HEK293 (cell line): ENCODE data around the gene MLEC.

Experiments
- CTCF ChIA-PET: fragments of 350-600 bp; formaldehyde crosslinking; extraction: SDS; loops from one replicate; lab custom pipeline; 2021; ENCODE audit warnings: antibody characterized with exemption; lab: Yijun Ruan, JAX
- POLR2A ChIA-PET: fragments of 300-600 bp; formaldehyde crosslinking; extraction: SDS; loops from one replicate; lab custom pipeline; 2020; ENCODE audit warnings: antibody characterized with exemption, inconsistent platforms; lab: Yijun Ruan, JAX
- H3K27ac ChIP-seq: fragments of 200-500 bp; sonication (Bioruptor generic); 2 replicates; pipeline ENCODE4 v1.5.1; 2014; ENCODE audit warnings: low read depth, low read length, control low read depth, inconsistent platforms; ENCODE audit errors: extremely low read depth
- H3K36me3 ChIP-seq, 2 experiments: fragments of 200-500 bp in 1 of 2; sonication (Bioruptor generic) in 1 of 2; 1 replicate in 1 of 2; 2 replicates in 1 of 2; pipeline ENCODE4 v1.5.1; 2014 to 2017; ENCODE audit warnings: inconsistent platforms in 2 of 2, low read length in 2 of 2; ENCODE audit not compliant: control insufficient read depth in 2 of 2, insufficient read depth in 1 of 2
- H3K4me1 ChIP-seq: fragments of 200-500 bp; sonication (Bioruptor generic); 2 replicates; pipeline ENCODE4 v1.5.1; 2014; ENCODE audit warnings: mild to moderate bottlenecking, low read length, inconsistent platforms; ENCODE audit not compliant: control insufficient read depth, insufficient read depth
- H3K4me3 ChIP-seq: 2 replicates; pipeline ENCODE4 v1.5.1; 2011; ENCODE audit warnings: low read depth, mild to moderate bottlenecking, control low read depth, low read length, moderate library complexity
- H3K9me3 ChIP-seq: fragments of 200-500 bp; sonication (Bioruptor generic); 2 replicates; pipeline ENCODE4 v1.5.1; 2014; ENCODE audit warnings: low read depth, low read length, inconsistent platforms; ENCODE audit not compliant: control insufficient read depth, insufficient read depth
- FEZF1 ChIP-seq: fragments of 450-650 bp; formaldehyde crosslinking; IDR thresholded peaks from 2 replicates; pipeline ENCODE4 v1.5.1; 2016; ENCODE audit warnings: missing biosample characterization, missing genetic modification characterization
- GLIS2 ChIP-seq: fragments of 450-650 bp; formaldehyde crosslinking; IDR thresholded peaks from 2 replicates; pipeline ENCODE4 v1.5.1; 2016; ENCODE audit warnings: missing biosample characterization, missing genetic modification characterization
- KLF8 ChIP-seq: fragments of 450-650 bp; formaldehyde crosslinking; IDR thresholded peaks from 2 replicates; pipeline ENCODE4 v1.5.1; 2016; ENCODE audit warnings: missing biosample characterization, missing genetic modification characterization
- SP7 ChIP-seq: fragments of 450-650 bp; formaldehyde crosslinking; IDR thresholded peaks from 2 replicates; pipeline ENCODE4 v1.5.1; 2016; ENCODE audit warnings: missing biosample characterization, missing genetic modification characterization
- YY1 ChIP-seq: fragments of 450-650 bp; formaldehyde crosslinking; IDR thresholded peaks from 2 replicates; pipeline ENCODE4 v1.5.1; 2018; ENCODE audit warnings: missing biosample characterization, missing genetic modification characterization
- YY2 ChIP-seq: fragments of 450-650 bp; formaldehyde crosslinking; IDR thresholded peaks from 2 replicates; pipeline ENCODE4 v1.5.1; 2016; ENCODE audit warnings: missing biosample characterization, missing genetic modification characterization
- ZBTB1 ChIP-seq: fragments of 450-650 bp; formaldehyde crosslinking; IDR thresholded peaks from 2 replicates; pipeline ENCODE4 v1.5.1; 2016; ENCODE audit warnings: missing biosample characterization, missing genetic modification characterization
- ZFHX2 ChIP-seq: fragments of 450-650 bp; formaldehyde crosslinking; conservative IDR thresholded peaks from 2 replicates; pipeline ENCODE4 v1.5.1; 2016; ENCODE audit warnings: missing biosample characterization, missing genetic modification characterization
- ZNF184 ChIP-seq: fragments of 450-650 bp; IDR thresholded peaks from 2 replicates; pipeline ENCODE4 v1.5.1; 2018; ENCODE audit warnings: missing biosample characterization, mild to moderate bottlenecking, missing genetic modification characterization
- ZNF19 ChIP-seq: fragments of 450-650 bp; formaldehyde crosslinking; IDR thresholded peaks from 2 replicates; pipeline ENCODE4; 2016; ENCODE audit warnings: missing biosample characterization, missing genetic modification characterization, low read depth
- ZNF214 ChIP-seq: fragments of 450-650 bp; formaldehyde crosslinking; IDR thresholded peaks from 2 replicates; pipeline ENCODE4 v1.5.1; 2017; ENCODE audit warnings: missing biosample characterization, mild to moderate bottlenecking, missing genetic modification characterization, borderline replicate concordance
- ZNF26 ChIP-seq: fragments of 450-650 bp; formaldehyde crosslinking; IDR thresholded peaks from 2 replicates; pipeline ENCODE4 v1.5.1; 2016; ENCODE audit warnings: missing biosample characterization, missing genetic modification characterization
- ZNF335 ChIP-seq: fragments of 450-650 bp; formaldehyde crosslinking; conservative IDR thresholded peaks from 2 replicates; pipeline ENCODE4 v1.5.1; 2016; ENCODE audit warnings: missing biosample characterization, missing genetic modification characterization
- ZNF341 ChIP-seq: fragments of 450-650 bp; formaldehyde crosslinking; IDR thresholded peaks from 2 replicates; pipeline ENCODE4; 2016; ENCODE audit warnings: low read depth, missing biosample characterization, missing genetic modification characterization
- ZNF610 ChIP-seq: fragments of 450-650 bp; formaldehyde crosslinking; IDR thresholded peaks from 2 replicates; pipeline ENCODE4 v1.5.1; 2016; ENCODE audit warnings: missing biosample characterization, missing genetic modification characterization, borderline replicate concordance
- ZNF624 ChIP-seq: fragments of 450-650 bp; formaldehyde crosslinking; IDR thresholded peaks from 2 replicates; pipeline ENCODE4 v1.5.1; 2017; ENCODE audit warnings: missing biosample characterization, missing genetic modification characterization
- ZNF658 ChIP-seq: fragments of 450-650 bp; formaldehyde crosslinking; IDR thresholded peaks from 2 replicates; pipeline ENCODE4; 2016; ENCODE audit warnings: missing biosample characterization, missing genetic modification characterization
- ZNF677 ChIP-seq: fragments of 450-650 bp; IDR thresholded peaks from 2 replicates; pipeline ENCODE4 v1.5.0; 2018; ENCODE audit warnings: missing biosample characterization, mild to moderate bottlenecking, missing genetic modification characterization, moderate library complexity
- ZSCAN23 ChIP-seq: fragments of 450-650 bp; formaldehyde crosslinking; IDR thresholded peaks from 2 replicates; pipeline ENCODE4 v1.5.1; 2016; ENCODE audit warnings: missing biosample characterization, missing genetic modification characterization
- ZXDB ChIP-seq: fragments of 450-650 bp; formaldehyde crosslinking; IDR thresholded peaks from 2 replicates; pipeline ENCODE4 v1.5.1; 2016; ENCODE audit warnings: missing biosample characterization, missing genetic modification characterization
- TF ChIP-seq, protein P1 (sequence below): fragments of 450-650 bp; formaldehyde crosslinking; optimal IDR thresholded peaks from 2 replicates; pipeline ENCODE3; 2016; ENCODE audit warnings: missing biosample characterization, mild to moderate bottlenecking, missing genetic modification characterization
- TF ChIP-seq, protein P2 (sequence below): fragments of 450-650 bp; formaldehyde crosslinking; IDR thresholded peaks from 2 replicates; pipeline ENCODE4 v1.5.1; 2016; ENCODE audit warnings: missing biosample characterization, missing genetic modification characterization
- TF ChIP-seq, protein P3 (sequence below): fragments of 450-650 bp; formaldehyde crosslinking; IDR thresholded peaks from 2 replicates; pipeline ENCODE4 v1.5.1; 2017; ENCODE audit warnings: missing biosample characterization, missing genetic modification characterization

The MLEC gene

GRCh38 chr12:120685522-120685921, 1.4 kb upstream of the MLEC start:
- POLR2A ChIA-PET, result no interaction called here
- H3K27ac ChIP-seq, result no peak overlapping the region
- CTCF ChIA-PET, result interaction anchor here (0.6 to 1.5 kb wide), 2 partner anchors 36 to 492 kb away, joined by 3 to 6 read pairs; no protein-coding TSS in a partner anchor
- H3K4me3 ChIP-seq, result no peak overlapping the region
- no peaks in the 10 kb centered on the region for H3K9me3 ChIP-seq
- H3K4me1 ChIP-seq, result peaks cover 9% of the 10 kb centered on the region; the same call in 1 of the 2 replicates
- no peak for TF ChIP-seq KLF8 (tag by site-specific recombination)
- no peaks in the 10 kb centered on the region for H3K36me3 ChIP-seq

DNA sequence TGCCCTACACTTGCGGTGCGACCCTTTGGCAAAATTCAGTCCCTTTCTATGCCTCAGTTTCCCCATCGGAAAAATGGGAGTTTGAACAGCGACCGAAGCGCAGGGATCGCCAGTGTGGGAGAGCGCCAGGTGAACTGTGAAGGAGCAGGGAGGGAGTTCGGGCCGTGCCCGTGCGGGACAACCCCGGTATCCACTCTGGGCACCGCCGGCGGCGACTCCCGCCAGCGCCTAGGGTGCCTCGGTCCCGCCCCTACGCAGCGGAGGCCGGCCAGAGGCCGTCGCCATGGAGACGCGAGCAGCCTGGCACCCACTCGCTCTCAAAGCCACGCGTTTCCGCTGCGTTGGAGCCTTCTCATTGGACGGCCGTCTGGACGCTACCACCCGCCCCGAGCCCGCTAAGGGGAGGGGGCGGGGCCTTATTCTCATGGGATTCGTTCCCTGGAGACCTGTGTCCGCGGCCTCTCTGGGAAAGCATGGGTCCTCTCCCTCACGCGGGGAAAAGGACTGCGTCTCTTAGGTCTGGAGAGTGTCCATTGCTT, 729 bp upstream of the MLEC start:
- Histone ChIP-seq H3K9me3 (no peaks in the 10 kb centered on the region), H3K27ac (peak overlapping the region; percentile 75), H3K36me3 (no peaks in the 10 kb centered on the region), H3K4me3 (peak overlapping the region; percentile 81), H3K4me1 (peaks cover 9% of the 10 kb centered on the region; the same call in 1 of the 2 replicates)
- CTCF ChIA-PET, result interaction anchor here (0.7 to 1.5 kb wide), 3 partner anchors 31 to 39 kb away, joined by 3 to 6 read pairs (median 3); no protein-coding TSS in a partner anchor
- POLR2A ChIA-PET, result interaction anchor here (0.6 to 1.5 kb wide), 7 partner anchors 12 to 395 kb away, joined by 3 to 6 read pairs (median 4); partner anchors contain the start of genes POP5 and RNU4-2
- no peak for TF ChIP-seq ZNF677 (tag by site-specific recombination)
- TF ChIP-seq SP7, result no peak
- TF ChIP-seq ZNF26, result no peak
- no peak; the same call in 1 of the 2 replicates for TF ChIP-seq ZXDB
- TF ChIP-seq, protein P1, sequence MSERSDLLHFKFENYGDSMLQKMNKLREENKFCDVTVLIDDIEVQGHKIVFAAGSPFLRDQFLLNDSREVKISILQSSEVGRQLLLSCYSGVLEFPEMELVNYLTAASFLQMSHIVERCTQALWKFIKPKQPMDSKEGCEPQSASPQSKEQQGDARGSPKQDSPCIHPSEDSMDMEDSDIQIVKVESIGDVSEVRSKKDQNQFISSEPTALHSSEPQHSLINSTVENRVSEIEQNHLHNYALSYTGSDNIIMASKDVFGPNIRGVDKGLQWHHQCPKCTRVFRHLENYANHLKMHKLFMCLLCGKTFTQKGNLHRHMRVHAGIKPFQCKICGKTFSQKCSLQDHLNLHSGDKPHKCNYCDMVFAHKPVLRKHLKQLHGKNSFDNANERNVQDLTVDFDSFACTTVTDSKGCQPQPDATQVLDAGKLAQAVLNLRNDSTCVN (tag by site-specific recombination), result peak; percentile 37
- TF ChIP-seq FEZF1, result no peak
- TF ChIP-seq, protein P2, sequence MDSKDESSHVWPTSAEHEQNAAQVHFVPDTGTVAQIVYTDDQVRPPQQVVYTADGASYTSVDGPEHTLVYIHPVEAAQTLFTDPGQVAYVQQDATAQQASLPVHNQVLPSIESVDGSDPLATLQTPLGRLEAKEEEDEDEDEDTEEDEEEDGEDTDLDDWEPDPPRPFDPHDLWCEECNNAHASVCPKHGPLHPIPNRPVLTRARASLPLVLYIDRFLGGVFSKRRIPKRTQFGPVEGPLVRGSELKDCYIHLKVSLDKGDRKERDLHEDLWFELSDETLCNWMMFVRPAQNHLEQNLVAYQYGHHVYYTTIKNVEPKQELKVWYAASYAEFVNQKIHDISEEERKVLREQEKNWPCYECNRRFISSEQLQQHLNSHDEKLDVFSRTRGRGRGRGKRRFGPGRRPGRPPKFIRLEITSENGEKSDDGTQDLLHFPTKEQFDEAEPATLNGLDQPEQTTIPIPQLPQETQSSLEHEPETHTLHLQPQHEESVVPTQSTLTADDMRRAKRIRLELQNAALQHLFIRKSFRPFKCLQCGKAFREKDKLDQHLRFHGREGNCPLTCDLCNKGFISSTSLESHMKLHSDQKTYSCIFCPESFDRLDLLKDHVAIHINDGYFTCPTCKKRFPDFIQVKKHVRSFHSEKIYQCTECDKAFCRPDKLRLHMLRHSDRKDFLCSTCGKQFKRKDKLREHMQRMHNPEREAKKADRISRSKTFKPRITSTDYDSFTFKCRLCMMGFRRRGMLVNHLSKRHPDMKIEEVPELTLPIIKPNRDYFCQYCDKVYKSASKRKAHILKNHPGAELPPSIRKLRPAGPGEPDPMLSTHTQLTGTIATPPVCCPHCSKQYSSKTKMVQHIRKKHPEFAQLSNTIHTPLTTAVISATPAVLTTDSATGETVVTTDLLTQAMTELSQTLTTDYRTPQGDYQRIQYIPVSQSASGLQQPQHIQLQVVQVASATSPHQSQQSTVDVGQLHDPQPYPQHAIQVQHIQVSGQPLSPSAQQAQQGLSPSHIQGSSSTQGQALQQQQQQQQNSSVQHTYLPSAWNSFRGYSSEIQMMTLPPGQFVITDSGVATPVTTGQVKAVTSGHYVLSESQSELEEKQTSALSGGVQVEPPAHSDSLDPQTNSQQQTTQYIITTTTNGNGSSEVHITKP (tag by site-specific recombination), result peak; percentile 99
- TF ChIP-seq GLIS2 (tag by site-specific recombination), result peak; percentile 87
- no peak for TF ChIP-seq ZNF184
- TF ChIP-seq, protein P3, sequence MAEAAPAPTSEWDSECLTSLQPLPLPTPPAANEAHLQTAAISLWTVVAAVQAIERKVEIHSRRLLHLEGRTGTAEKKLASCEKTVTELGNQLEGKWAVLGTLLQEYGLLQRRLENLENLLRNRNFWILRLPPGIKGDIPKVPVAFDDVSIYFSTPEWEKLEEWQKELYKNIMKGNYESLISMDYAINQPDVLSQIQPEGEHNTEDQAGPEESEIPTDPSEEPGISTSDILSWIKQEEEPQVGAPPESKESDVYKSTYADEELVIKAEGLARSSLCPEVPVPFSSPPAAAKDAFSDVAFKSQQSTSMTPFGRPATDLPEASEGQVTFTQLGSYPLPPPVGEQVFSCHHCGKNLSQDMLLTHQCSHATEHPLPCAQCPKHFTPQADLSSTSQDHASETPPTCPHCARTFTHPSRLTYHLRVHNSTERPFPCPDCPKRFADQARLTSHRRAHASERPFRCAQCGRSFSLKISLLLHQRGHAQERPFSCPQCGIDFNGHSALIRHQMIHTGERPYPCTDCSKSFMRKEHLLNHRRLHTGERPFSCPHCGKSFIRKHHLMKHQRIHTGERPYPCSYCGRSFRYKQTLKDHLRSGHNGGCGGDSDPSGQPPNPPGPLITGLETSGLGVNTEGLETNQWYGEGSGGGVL (tag by site-specific recombination), result no peak
- TF ChIP-seq ZNF341 (tag by site-specific recombination), result no peak; the same call in 1 of the 2 replicates
- TF ChIP-seq ZBTB1, result no peak
- TF ChIP-seq ZFHX2 (tag by site-specific recombination), result peak; percentile 67
- no peak for TF ChIP-seq YY1 (tag by site-specific recombination)
- no peak for TF ChIP-seq ZNF19 (tag by site-specific recombination)
- no peak for TF ChIP-seq ZNF610 (tag by site-specific recombination)
- peak; percentile 86 for TF ChIP-seq ZNF335 (tag by site-specific recombination)
- no peak for TF ChIP-seq ZNF624
- no peak for TF ChIP-seq ZNF658 (tag by site-specific recombination)
- no peak for TF ChIP-seq ZSCAN23 (tag by site-specific recombination)
- no peak for TF ChIP-seq YY2
- no peak for TF ChIP-seq ZNF214
